DMS153 treated with DMSO at 0.1 percent for 48 hours (cell line): Measurements from ENCODE around the gene TCAIM.
"Not testable (repeated sequence)": the region's sequence is repeated elsewhere in the genome, so short reads cannot be mapped to it uniquely, and the experiment has no call there.

ENCODE experiments used
- DNase-seq: peaks from one replicate; lab custom pipeline; 2025; ENCODE audit not compliant: unreplicated experiment; lab: John Stamatoyannopoulos, UW

Gene TCAIM

GRCh38 chr3:44342176-44342790, 3.7 kb downstream of the TCAIM start:
- no peak for DNase-seq

GRCh38 chr3:44343421-44343820, 4.9 kb downstream of the TCAIM start:
- no peak for DNase-seq

GRCh38 chr3:44346590-44346989, 8.0 kb downstream of the TCAIM start:
- DNase-seq, result not testable (repeated sequence)

- no peak for DNase-seq
Measured at GRCh38 chr3:44348993-44349392, 10.4 kb downstream of the TCAIM start.

GRCh38 chr3:44353355-44353924, 14.9 kb downstream of the TCAIM start:
- DNase-seq, result no peak

GRCh38 chr3:44355362-44356033, 16.9 kb downstream of the TCAIM start:
- no peak for DNase-seq

GRCh38 chr3:44359146-44359751, 20.7 kb downstream of the TCAIM start:
- no peak for DNase-seq

GRCh38 chr3:44363591-44363990, 25.0 kb downstream of the TCAIM start:
- DNase-seq, result no peak

GRCh38 chr3:44365952-44366351, 27.4 kb downstream of the TCAIM start:
- no peak for DNase-seq

GRCh38 chr3:44375450-44375849, 36.9 kb downstream of the TCAIM start:
- DNase-seq, result no peak

- no peak for DNase-seq
Measured at GRCh38 chr3:44387404-44387803, 48.8 kb downstream of the TCAIM start.

GRCh38 chr3:44392489-44392888, 53.9 kb downstream of the TCAIM start:
- DNase-seq, result no peak

GRCh38 chr3:44395714-44396113, 57.1 kb downstream of the TCAIM start:
- no peak for DNase-seq

- no peak for DNase-seq
Measured at GRCh38 chr3:44396200-44397171, 57.9 kb downstream of the TCAIM start.

GRCh38 chr3:44398271-44398670, 59.7 kb downstream of the TCAIM start:
- DNase-seq, result not testable (repeated sequence)

- no peak for DNase-seq
Measured at GRCh38 chr3:44398853-44399252, 60.3 kb downstream of the TCAIM start.

GRCh38 chr3:44400771-44401170, 62.2 kb downstream of the TCAIM start:
- DNase-seq, result no peak

- DNase-seq, result no peak
Measured at GRCh38 chr3:44402548-44402947, 64.0 kb downstream of the TCAIM start.

- no peak for DNase-seq
Measured at GRCh38 chr3:44409640-44410410, 71.3 kb downstream of the TCAIM start.

- no peak for DNase-seq
Measured at GRCh38 chr3:44411031-44411645, 72.6 kb downstream of the TCAIM start.
